ENCODE measurements around the gene BTBD17.

DNA sequence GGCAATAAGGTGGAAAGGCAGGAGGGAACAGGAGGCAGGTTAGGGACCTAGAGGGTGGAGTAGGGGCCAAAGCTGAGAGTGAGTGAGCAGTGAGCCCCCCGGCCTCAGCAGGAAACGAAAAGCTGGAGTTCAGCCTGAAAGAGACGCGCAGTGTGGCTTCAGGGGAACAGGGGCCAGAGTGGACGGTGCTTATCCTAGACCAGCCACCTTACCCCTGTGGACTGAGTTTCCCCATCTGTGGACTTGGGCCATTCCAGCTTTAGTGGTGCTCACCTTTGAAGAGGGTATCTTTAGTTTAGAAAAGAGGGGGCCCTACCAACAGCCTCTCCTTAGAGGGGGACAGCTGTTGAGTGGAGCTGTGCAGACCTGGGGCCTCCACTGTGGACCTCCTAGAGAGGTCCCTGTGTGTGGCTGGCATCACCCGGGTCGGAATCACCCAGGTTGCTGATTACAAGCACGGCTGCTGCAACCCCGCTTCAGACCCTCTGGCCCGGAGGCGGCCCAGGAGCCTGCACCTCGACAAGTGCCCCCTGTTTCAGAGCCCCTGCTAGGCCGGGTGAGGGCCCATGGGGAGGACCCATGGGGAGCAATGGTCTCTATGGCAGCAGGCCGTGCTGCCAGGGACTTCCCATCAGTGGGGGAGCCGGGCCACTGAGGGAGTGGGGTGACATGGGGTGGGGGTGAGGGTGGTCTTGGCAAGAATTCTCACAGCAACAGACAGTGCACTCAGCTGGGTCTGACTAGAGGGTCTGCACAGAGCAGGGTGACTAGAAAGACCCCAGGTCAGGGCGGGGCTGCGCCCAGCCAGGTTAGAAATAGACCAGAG lies 8.2 kb upstream of the BTBD17 start:
- TF ChIP-seq, protein P1, sequence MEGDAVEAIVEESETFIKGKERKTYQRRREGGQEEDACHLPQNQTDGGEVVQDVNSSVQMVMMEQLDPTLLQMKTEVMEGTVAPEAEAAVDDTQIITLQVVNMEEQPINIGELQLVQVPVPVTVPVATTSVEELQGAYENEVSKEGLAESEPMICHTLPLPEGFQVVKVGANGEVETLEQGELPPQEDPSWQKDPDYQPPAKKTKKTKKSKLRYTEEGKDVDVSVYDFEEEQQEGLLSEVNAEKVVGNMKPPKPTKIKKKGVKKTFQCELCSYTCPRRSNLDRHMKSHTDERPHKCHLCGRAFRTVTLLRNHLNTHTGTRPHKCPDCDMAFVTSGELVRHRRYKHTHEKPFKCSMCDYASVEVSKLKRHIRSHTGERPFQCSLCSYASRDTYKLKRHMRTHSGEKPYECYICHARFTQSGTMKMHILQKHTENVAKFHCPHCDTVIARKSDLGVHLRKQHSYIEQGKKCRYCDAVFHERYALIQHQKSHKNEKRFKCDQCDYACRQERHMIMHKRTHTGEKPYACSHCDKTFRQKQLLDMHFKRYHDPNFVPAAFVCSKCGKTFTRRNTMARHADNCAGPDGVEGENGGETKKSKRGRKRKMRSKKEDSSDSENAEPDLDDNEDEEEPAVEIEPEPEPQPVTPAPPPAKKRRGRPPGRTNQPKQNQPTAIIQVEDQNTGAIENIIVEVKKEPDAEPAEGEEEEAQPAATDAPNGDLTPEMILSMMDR (IDR thresholded peaks at IDR 0.05): no peak
- TF ChIP-seq POLR2A (IDR thresholded peaks at IDR 0.05): no peak
